Activated gamma-delta T cell (primary cell): ENCODE results near the gene KCNH4.

Source experiments
- DNase-seq: peaks from one replicate; lab custom pipeline; 2025; lab: John Stamatoyannopoulos, UW

The KCNH4 gene

GRCh38 chr17:42136654-42137051 is 44.3 kb downstream of the KCNH4 start:
- DNase-seq, result no peak

GRCh38 chr17:42135664-42136653 is 45.0 kb downstream of the KCNH4 start:
- no peak for DNase-seq

DNA sequence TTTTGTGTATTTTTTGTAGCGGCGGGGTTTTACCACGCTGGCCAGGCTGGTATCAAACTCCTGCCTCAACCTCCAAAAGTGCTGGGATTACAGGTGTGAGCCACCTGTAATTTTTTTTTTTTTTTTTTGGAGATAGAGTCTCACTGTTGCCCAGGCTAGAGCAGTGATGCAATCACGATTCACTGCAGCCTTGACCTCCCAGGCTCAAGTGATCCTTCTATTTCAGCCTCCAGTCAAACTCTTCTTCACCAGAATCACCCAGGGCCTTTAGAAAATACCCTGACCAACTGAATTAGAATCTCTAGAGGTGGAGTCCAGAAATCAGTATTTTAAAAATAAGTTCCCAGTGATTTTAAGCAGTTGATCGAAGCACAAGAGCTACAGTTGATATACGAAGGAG is 45.8 kb downstream of the KCNH4 start:
- no peak for DNase-seq

GRCh38 chr17:42133461-42134041 is 47.4 kb downstream of the KCNH4 start:
- no peak for DNase-seq

DNA sequence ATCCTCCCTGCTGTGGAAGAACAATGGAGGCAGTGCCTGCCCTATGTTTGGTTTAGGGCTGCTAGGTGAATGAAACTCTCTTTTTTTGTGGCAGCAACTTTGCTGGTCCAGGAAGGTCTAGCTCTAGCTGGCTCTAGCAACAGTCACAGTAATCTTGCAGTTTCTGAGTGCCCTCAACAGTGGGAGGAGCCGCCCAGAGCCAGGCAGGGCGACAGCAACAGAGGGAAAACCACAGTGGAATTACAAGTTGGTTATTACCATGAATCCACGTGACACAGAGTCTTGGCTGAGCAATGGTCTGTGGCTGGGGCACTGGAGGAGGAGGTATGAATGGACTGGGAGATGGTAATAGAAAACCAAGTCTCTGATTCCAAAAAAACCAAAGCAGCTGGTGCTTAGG is 48.0 kb downstream of the KCNH4 start:
- no peak for DNase-seq

DNA sequence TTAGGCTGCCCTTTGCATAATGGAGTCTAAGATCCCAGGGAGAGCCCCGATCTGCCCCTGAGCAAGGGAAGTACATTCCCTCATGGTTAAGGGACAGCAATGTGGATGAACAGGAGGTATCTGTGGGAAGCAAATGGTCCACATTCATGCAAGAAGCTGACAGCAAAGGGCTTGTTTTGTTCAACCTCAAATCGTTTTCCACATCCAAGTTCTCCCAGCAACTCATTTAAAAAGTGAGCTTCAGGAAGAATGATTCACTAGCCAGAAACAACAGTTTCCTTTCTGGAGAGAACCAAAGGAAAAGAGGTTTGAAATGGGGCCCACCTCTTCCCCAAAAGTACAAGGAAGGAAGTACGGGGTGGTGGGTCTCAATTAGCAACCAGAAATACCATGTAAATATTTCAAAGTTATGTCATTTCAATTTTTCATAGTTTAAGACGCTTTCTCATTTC is 48.9 kb downstream of the KCNH4 start:
- DNase-seq, result no peak

GRCh38 chr17:42131232-42131631 is 49.7 kb downstream of the KCNH4 start:
- no peak for DNase-seq

GRCh38 chr17:42130310-42130936 is 50.5 kb downstream of the KCNH4 start:
- DNase-seq, result no peak

DNA sequence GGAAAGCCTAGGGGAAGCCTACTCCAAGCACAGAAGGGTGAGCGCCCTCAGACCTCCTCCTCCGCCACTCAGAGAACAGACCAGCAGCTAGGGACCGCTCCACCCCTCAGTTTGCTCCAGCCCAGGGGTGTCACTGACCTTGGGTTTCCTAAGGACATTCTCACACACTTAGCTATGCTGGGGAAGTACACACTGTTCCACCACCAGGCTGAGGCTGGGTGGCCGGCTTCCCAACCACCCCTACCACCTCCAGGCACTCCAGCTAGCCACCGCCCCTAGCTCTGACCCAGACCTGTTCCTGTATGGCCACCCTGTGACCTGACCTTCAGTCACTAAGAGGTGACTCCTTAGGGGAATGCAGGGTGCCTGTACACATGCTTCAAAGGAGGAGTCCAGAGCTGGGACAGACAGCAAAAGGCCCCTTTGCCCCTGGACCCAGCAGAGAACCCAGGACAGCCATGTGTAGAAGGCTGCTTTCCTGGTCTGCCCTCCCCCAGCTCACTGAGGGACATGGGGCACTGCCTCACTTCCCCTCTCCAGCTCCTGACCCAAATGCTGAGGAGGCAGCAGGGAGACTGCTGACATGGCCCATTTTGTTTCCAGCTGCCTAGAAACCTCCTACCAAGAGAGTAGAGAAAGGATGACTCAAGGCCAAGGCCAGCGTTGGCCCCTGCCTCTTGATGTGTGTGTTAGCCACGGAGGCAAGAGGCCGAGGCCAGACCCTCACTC is 51.7 kb downstream of the KCNH4 start:
- DNase-seq, result no peak

DNA sequence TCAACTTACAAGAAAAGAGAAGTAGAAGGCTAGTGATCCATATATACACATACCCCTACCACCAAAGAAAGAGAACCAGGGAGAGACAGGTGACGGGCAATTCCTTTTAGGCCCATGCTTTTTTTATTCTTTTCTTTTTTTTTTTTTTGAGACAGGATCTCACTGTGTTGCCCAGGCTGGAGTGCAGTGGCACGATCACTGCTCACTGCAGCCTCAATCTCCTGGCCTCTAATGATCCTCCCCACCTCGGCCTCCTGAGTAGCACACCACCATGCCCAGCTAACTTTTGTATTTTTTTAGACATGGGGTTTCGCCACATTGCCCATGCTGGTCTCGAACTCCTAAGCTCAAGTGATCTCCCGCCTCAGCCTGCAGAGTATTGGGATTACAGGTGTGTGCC is 53.5 kb downstream of the KCNH4 start:
- DNase-seq, result no peak

GRCh38 chr17:42126836-42127235 is 54.1 kb downstream of the KCNH4 start:
- DNase-seq, result no peak

GRCh38 chr17:42125565-42125964 is 55.4 kb downstream of the KCNH4 start:
- DNase-seq, result no peak

GRCh38 chr17:42124256-42124655 is 56.7 kb downstream of the KCNH4 start:
- no peak for DNase-seq

DNA sequence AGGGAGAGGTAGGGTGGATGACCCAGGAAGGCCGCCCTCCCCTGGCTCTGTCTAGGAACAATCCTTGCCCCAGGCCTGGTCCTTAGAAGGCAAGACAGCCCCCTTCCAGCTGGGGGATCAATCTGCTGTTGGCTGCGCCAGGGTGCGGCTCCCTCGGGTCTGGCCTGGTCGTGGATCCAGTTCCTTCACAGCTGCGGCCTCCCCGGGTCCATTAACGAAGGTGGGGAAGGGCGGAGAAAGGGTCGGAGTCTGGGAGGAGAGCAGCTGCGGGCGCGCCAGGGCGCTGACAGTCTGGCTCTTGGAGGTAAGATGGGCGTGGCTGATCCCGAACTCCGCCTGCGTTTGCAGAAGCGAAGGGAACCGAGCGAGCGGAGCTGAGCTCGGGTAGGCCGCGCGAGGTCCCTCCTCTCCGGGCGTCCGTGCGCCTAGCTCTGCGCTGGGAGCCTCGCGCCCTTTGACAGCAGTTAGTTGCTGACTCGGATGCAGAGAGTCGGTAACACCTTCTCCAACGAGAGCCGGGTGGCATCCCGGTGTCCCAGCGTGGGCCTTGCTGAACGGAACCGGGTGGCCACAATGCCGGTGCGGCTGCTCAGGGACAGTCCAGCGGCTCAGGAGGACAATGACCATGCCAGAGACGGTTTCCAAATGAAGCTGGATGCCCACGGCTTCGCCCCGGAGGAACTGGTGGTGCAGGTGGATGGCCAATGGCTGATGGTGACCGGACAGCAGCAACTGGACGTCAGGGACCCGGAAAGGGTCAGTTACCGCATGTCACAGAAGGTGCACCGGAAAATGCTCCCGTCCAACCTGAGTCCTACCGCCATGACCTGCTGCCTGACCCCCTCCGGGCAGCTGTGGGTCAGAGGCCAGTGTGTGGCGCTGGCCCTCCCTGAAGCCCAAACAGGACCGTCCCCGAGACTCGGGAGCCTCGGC is 58.3 kb downstream of the KCNH4 start, which contains the start of gene HSPB9:
TSS of gene HSPB9 (plus strand) at position 434 of the 933 bp plus-strand sequence. CDS start at position 481, 47 bp downstream.
- DNase-seq, result no peak

- DNase-seq, result peak; percentile 61
Observed at GRCh38 chr17:42120770-42121769, 59.9 kb downstream of the KCNH4 start, which contains the start of gene KAT2A. KAT2A (minus strand) TSS chr17:42121367; CDS start chr17:42121304, 63 bp downstream.

DNA sequence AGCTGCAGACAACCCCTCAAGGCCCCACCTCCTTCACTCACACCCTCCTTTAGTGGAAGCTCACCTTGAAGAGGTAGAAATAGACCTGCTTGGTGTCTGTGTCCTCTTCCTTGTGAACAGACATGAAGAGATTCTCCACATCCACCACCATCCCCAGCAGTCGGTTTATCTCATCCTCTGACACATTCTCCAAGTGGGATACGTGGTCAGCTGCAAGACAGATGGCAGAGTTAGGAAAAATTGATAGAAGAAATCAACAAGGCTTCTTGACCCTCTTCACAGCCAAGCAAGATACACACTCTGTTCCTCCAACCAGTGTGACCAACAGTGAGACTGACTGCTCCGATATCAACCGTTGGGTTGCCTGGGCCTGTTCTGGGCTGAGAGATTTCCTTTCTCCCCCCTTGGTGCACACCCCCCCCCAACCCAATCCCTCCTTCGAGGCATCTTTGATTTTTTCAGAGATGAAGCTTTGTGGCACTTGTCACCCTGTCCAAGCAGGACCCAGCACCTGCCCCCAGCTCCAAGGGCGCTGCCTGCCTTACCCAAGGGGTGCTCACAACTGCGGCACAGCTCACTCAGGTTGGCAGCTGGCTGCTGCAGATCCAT is 60.7 kb downstream of the KCNH4 start:
- no peak for DNase-seq

- no peak for DNase-seq
Observed at GRCh38 chr17:42119301-42119700, 61.6 kb downstream of the KCNH4 start.

GRCh38 chr17:42118545-42118944 is 62.4 kb downstream of the KCNH4 start:
- DNase-seq, result no peak

DNA sequence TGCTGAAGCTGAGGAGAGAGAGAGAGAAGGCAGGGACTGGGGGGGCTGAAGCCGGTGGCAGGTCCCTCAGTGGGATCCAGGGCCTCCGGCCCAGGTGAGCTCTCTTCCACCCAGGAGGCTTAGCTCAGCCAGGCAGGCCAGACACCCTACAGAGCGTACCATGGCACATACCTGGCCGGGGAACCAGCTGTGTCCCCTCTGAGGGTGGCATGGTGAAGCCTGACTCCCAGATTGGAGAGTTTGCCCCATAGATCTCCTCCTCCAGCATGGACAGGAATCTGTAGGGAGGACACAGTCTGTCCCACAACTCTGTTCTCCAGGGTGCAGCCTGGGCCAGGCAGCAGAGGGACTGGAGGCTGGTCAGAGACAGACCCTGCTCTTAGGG is 62.8 kb downstream of the KCNH4 start:
- DNase-seq, result no peak
